Bronchial epithelial cell (primary cell): Measurements from ENCODE around the gene PNMA5. TPM values are rescaled to one million over a fixed set of nuclear protein-coding genes. Genes with fewer than 3 reads are reported as not detected.
"Not testable (repeated sequence)": the region's sequence is repeated elsewhere in the genome, so short reads cannot be mapped to it uniquely, and the experiment has no call there.

Source experiments
- DNase-seq: peaks from one replicate; pipeline ENCODE4 v3.0.0-alpha.2; 2010; ENCODE audit warnings: low read depth
- FAIRE-seq: peaks from 2 replicates; lab custom pipeline; 2011; peaks lifted over from hg19 to GRCh38; lab: Jason Lieb, UNC
- H3K27me3 ChIP-seq: 2 replicates; pipeline ENCODE4 v1.5.1; 2011; ENCODE audit warnings: low read length; ENCODE audit not compliant: control insufficient read depth, insufficient read depth
- H3K36me3 ChIP-seq: 2 replicates; pipeline ENCODE4 v1.5.1; 2011; ENCODE audit warnings: low read length; ENCODE audit not compliant: control insufficient read depth, insufficient read depth
- H3K4me3 ChIP-seq: 2 replicates; pipeline ENCODE4 v1.5.1; 2011; ENCODE audit warnings: mild to moderate bottlenecking, low read depth, low read length, control low read depth
- CTCF ChIP-seq: IDR thresholded peaks from 2 replicates; pipeline ENCODE4 v1.5.1; 2011; ENCODE audit warnings: mild to moderate bottlenecking, moderate library complexity, low read length, control low read depth, inconsistent platforms; ENCODE audit not compliant: insufficient read depth, severe bottlenecking
- total RNA-seq: library from RNA; depleted of rRNA; stranded (reverse); fragments of >200 nt; gene quantifications from 2 replicates; pipeline ENCODE4 v1.2.1, GENCODE V29; 2014

The PNMA5 gene
- total RNA-seq, 1 donor from 2014 or later = not detected

GRCh38 chrX:153019166-153019565 is 25.2 kb upstream of the PNMA5 start:
- Histone ChIP-seq H3K27me3 (no peaks in the 10 kb centered on the region), H3K36me3 (no peaks in the 10 kb centered on the region), H3K4me3 (no peak overlapping the region)
- no peak for FAIRE-seq
- TF ChIP-seq CTCF = no peak
- no peak for DNase-seq

DNA sequence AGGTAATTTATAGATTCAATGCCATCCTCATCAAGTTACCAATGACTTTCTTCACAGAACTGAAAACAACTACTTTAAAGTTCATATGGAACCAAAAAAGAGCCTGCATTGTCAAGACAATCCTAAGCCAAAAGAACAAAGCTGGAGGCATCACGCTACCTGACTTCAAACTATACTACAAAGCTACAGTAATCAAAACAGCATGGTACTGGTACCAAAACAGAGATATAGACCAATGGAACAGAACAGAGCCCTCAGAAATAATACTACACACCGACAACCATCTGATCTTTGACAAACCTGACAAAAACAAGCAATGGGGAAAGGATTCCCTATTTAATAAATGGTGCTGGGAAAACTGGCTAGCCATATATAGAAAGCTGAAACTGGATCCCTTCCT is 23.3 kb upstream of the PNMA5 start:
- not testable (repeated sequence) for FAIRE-seq, H3K4me3 ChIP-seq

GRCh38 chrX:153004780-153005179 is 10.9 kb upstream of the PNMA5 start:
- Histone ChIP-seq H3K27me3 (no peaks in the 10 kb centered on the region), H3K4me3 (no peak overlapping the region), H3K36me3 (no peaks in the 10 kb centered on the region)
- DNase-seq (no peak), FAIRE-seq (no peak)
- TF ChIP-seq CTCF = no peak

More for the DNA sequence above, 23.3 kb upstream of the PNMA5 start:
- H3K27me3 ChIP-seq, DNase-seq, H3K36me3 ChIP-seq: not testable (repeated sequence)

- FAIRE-seq (no peak), DNase-seq (no peak)
- Histone ChIP-seq H3K36me3 (no peaks in the 10 kb centered on the region), H3K4me3 (no peak overlapping the region), H3K27me3 (no peaks in the 10 kb centered on the region)
- no peak for TF ChIP-seq CTCF
These were observed 10.1 kb upstream of the PNMA5 start for GRCh38 chrX:153003981-153004380.

- DNase-seq, FAIRE-seq, H3K4me3 ChIP-seq, H3K36me3 ChIP-seq, H3K27me3 ChIP-seq: not testable (repeated sequence)
These were observed 8.3 kb upstream of the PNMA5 start for GRCh38 chrX:153002182-153002581.

DNA sequence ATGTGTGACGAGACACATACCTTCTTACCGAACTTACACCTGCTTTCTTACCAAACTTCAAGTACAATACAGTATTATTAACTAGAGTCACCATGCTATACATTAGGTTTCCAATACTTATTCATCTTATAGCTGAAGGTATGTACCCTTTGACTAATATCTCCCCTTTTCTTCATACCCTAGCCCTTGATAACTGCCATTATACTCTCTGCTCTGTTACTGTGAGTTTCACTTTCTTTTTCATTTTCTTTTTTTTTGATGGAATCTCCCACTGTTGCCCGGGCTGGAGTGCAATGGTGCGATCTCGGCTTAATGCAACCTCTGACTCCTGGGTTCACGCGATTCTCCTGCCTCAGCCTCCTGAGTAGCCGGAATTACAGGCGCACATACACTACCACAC is 3.4 kb upstream of the PNMA5 start:
- no peaks in the 10 kb centered on the region for H3K36me3 ChIP-seq
- H3K27me3 ChIP-seq = no peaks in the 10 kb centered on the region
- no peak for FAIRE-seq
- H3K4me3 ChIP-seq = no peak overlapping the region
- no peak for DNase-seq
- TF ChIP-seq CTCF = no peak

DNA sequence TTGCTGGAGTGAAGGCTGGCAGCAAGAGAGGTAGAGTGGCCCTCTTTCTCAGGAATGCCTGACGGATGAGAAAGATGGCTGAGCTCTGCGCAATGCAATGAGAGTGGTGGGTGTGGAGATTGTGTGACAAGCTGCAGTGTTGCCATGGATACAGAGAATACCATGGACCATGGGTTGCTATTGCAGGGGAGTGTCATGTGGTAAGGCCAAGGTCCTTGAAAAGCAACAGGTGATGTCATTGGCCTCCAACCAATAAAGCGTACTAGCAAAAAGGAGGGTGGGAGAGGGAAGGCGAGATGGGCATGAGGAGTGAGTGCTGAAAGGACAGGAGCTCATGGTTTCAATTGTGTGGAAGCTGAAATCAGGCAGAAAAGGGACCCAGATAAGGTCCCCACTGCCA is 1.8 kb downstream of the PNMA5 start:
- no peak for TF ChIP-seq CTCF
- peak; percentile 13 for FAIRE-seq
- no peaks in the 10 kb centered on the region for H3K27me3 ChIP-seq

More for the DNA sequence above, 1.8 kb downstream of the PNMA5 start:
- no peak for DNase-seq
- H3K4me3 ChIP-seq = no peak overlapping the region
- no peaks in the 10 kb centered on the region for H3K36me3 ChIP-seq
